CD14-positive monocyte (primary cell): ENCODE data around the gene GMDS. TPM values are rescaled to one million over a fixed set of nuclear protein-coding genes. Genes with fewer than 3 reads are reported as not detected.
A peak's percentile ranks its signal among the peaks of the same experiment; 100 is the strongest.

Experiments used
- DNase-seq, 3 donors: peaks; one replicate each; pipeline ENCODE4 v3.0.0-alpha.2; 2011 to 2022
- H2AFZ ChIP-seq: 2 replicates; pipeline ENCODE4 v1.6.0; 2012; ENCODE audit warnings: mild to moderate bottlenecking, low read depth, low read length, inconsistent platforms; ENCODE audit not compliant: insufficient read depth, poor library complexity, severe bottlenecking
- H3K27ac ChIP-seq, 2 donors: 1 replicate in 1 of 2; 2 replicates in 1 of 2; pipeline ENCODE4 v1.5.1; 2012 to 2013; ENCODE audit warnings: low read length in 2 of 2, control low read depth in 1 of 2, inconsistent platforms in 1 of 2, low read depth in 1 of 2, mild to moderate bottlenecking in 1 of 2
- H3K27me3 ChIP-seq, 2 donors: one replicate each; pipeline versions ENCODE4 v1.6.0 to v1.6.1; 2011 to 2013; ENCODE audit warnings: low read length in 2 of 2; ENCODE audit not compliant: control insufficient read depth in 2 of 2, insufficient read depth in 2 of 2
- H3K36me3 ChIP-seq, 2 donors: replicated peaks in 1 of 2; 1 replicate in 1 of 2; 2 replicates in 1 of 2; pipeline versions ENCODE4 v1.5.1 to v1.6.1; 2012 to 2013; ENCODE audit warnings: low read length in 2 of 2, control low read depth in 1 of 2, inconsistent platforms in 1 of 2, mild to moderate bottlenecking in 1 of 2; ENCODE audit not compliant: insufficient read depth in 2 of 2, control insufficient read depth in 1 of 2
- H3K4me1 ChIP-seq, 2 donors: 1 replicate in 1 of 2; 2 replicates in 1 of 2; pipeline versions ENCODE4 v1.5.1 to v1.6.1; 2012 to 2013; ENCODE audit warnings: low read length in 2 of 2, control low read depth in 1 of 2, inconsistent platforms in 1 of 2, mild to moderate bottlenecking in 1 of 2, moderate library complexity in 1 of 2; ENCODE audit not compliant: insufficient read depth in 2 of 2, control insufficient read depth in 1 of 2
- H3K4me2 ChIP-seq: replicated peaks from 2 replicates; pipeline ENCODE3; 2012; ENCODE audit warnings: low read length, moderate library complexity, mild to moderate bottlenecking; ENCODE audit not compliant: poor library complexity, severe bottlenecking; ENCODE audit errors: extremely low read depth
- H3K4me3 ChIP-seq, 3 experiments: fragments of 200-600 bp in 1 of 3; sonication (generic) in 1 of 3; replicated peaks in 1 of 3; 1 replicate in 2 of 3; 2 replicates in 1 of 3; pipeline ENCODE4 v1.5.1; 2011 to 2013; ENCODE audit warnings: low read length in 3 of 3, mild to moderate bottlenecking in 3 of 3, control low read depth in 2 of 3, low read depth in 2 of 3, inconsistent platforms in 1 of 3, moderate library complexity in 1 of 3
- H3K79me2 ChIP-seq: 2 replicates; pipeline ENCODE4 v1.6.0; 2012; ENCODE audit warnings: mild to moderate bottlenecking, control low read depth, inconsistent platforms, low read length, moderate library complexity; ENCODE audit not compliant: insufficient read depth
- H3K9ac ChIP-seq: 2 replicates; pipeline ENCODE4 v1.6.0; 2017; ENCODE audit warnings: low read length, mild to moderate bottlenecking; ENCODE audit not compliant: insufficient read depth, poor library complexity, severe bottlenecking
- H3K9me3 ChIP-seq, 2 donors: replicated peaks in 1 of 2; 1 replicate in 1 of 2; 2 replicates in 1 of 2; pipeline versions ENCODE4 v1.5.1 to v1.6.1; 2012 to 2013; ENCODE audit warnings: low read length in 2 of 2, control low read depth in 1 of 2; ENCODE audit not compliant: control insufficient read depth in 1 of 2, insufficient read depth in 1 of 2
- H4K20me1 ChIP-seq: 2 replicates; pipeline ENCODE4 v1.6.0; 2012; ENCODE audit warnings: mild to moderate bottlenecking, low read length, control low read depth, moderate library complexity; ENCODE audit not compliant: insufficient read depth
- H3K27ac Mint-ChIP-seq, 7 donors: one replicate each; pipeline ENCODE4 v1.8.0; 2020; ENCODE audit warnings: mild to moderate bottlenecking in 7 of 7, mixed read lengths in 7 of 7, moderate library complexity in 6 of 7, inconsistent platforms in 2 of 7
- H3K27me3 Mint-ChIP-seq, 3 donors: one replicate each; pipeline ENCODE4 v1.8.0; 2021 to 2022; ENCODE audit warnings: low read depth in 3 of 3, mild to moderate bottlenecking in 3 of 3, mixed read lengths in 3 of 3, moderate library complexity in 3 of 3, inconsistent platforms in 1 of 3
- H3K36me3 Mint-ChIP-seq, 2 donors: one replicate each; pipeline ENCODE4 v1.8.0; 2020; ENCODE audit warnings: mixed read lengths in 2 of 2, inconsistent platforms in 1 of 2, mild to moderate bottlenecking in 1 of 2
- H3K4me1 Mint-ChIP-seq: one replicate; pipeline ENCODE4 v1.8.0; 2020; ENCODE audit warnings: mild to moderate bottlenecking, mixed read lengths
- H3K4me3 Mint-ChIP-seq, 2 donors: one replicate each; pipeline ENCODE4 v1.8.0; 2020; ENCODE audit warnings: mild to moderate bottlenecking in 2 of 2, mixed read lengths in 2 of 2, moderate library complexity in 1 of 2
- H3K9me3 Mint-ChIP-seq, 7 donors: one replicate each; pipeline ENCODE4 v1.8.0; 2020 to 2022; ENCODE audit warnings: mixed read lengths in 7 of 7, mild to moderate bottlenecking in 6 of 7, moderate library complexity in 6 of 7, inconsistent platforms in 2 of 7
- WGBS: methylation state at CpG from one replicate; pipeline ENCODE4 v1.1.5; 2013; ENCODE audit warnings: missing lambda C conversion rate; ENCODE audit not compliant: insufficient coverage; 5-methylcytosine and 5-hydroxymethylcytosine counted together
- intact Hi-C, 2 donors: fragments of 100-400 bp; cut with micrococcal nuclease; formaldehyde crosslinking; loops; one replicate each; pipeline versions ENCODE4 v1.15.0 to v1.15.1; 2023
- polyA plus RNA-seq, 3 donors: library from polyadenylated mRNA; depleted of rRNA in 1 of 3; unstranded in 2 of 3; stranded (reverse) in 1 of 3; fragments of 300-500 nt in 2 of 3; fragments of >200 nt in 1 of 3; fragmentation: Illumina TruSeq in 2 of 3; gene quantifications; 1 replicate in 2 of 3; 2 replicates in 1 of 3; pipeline ENCODE4 v1.2.3, GENCODE V29; 2012 to 2021
- TF ChIP-seq, protein P1 (sequence below): fragments of 200-600 bp; IDR thresholded peaks from one replicate; pipeline ENCODE4 v1.8.0; 2022; ENCODE audit warnings: antibody characterized with exemption, mild to moderate bottlenecking

GMDS gene
- polyA plus RNA-seq, 3 donors = 10.5 to 19.9 (median 17.6) TPM

DNA sequence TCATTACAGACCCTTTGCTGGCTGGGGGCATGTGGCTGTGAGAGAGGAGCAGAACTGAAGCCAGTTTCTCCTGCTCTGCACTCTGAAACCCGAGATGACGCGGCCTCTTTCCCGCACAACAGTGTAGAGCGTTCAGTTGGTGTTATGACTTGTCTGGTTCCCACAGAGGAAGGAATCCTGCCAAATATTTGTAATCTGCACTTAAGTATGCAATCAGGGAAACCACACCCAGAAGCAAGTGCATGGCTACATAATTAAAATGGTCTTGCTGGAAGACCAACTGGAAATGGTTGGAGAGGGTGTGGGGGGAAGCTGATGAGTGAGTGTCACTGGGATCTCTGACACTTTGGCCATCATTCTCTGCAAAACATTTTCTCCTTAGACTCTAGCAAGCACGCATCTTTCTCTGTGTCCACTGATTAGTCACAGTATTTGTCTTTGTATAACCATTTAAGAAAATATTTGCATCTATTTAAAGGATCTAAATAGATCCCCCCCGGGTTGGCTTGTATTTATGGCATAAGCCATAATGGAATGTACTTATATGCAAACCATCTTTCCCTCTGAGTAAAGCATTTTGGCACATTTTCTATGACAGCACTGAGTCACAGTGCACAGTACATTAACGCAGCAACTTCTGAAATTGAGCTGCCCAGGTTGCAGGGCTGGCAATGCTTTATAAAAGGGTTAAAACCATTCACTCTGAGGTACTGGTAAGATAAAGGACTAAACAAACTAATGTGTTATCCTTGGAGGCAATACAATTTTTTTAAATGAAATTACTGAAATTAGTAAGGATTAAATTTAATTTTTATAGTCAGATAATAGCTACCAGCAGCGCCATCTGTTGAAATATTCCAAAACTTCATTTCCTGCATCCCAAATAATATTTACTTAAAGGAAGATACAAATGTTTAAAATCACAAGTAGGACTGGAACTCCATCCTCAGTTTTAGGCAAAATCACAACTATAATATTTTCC is 559.0 kb downstream of the GMDS start:
- Mint-ChIP-seq H3K27me3 (peaks cover 0 to 5% (median 0%) of the 10 kb centered on the region in 3 donors), H3K36me3 (peaks cover 0 to 9% of the 10 kb centered on the region in 2 donors), H3K9me3 (peaks cover 0 to 5% (median 0%) of the 10 kb centered on the region in 7 donors), H3K4me1 (peaks cover 18% of the 10 kb centered on the region), H3K27ac (peak overlapping the region in 1 of 7 donors; percentile 62), H3K4me3 (no peak overlapping the region)
- Histone ChIP-seq H3K27me3 (no peaks in the 10 kb centered on the region), H3K4me1 (peaks cover 4 to 10% of the 10 kb centered on the region in 2 donors), H3K4me2 (no peak overlapping the region), H3K79me2 (no peaks in the 10 kb centered on the region), H2AFZ (no peak overlapping the region), H4K20me1 (no peaks in the 10 kb centered on the region), H3K9ac (no peak overlapping the region), H3K4me3 (no peak overlapping the region), H3K9me3 (no peaks in the 10 kb centered on the region), H3K36me3 (no peaks in the 10 kb centered on the region), H3K27ac (no peak overlapping the region)
- no peak for DNase-seq
- intact Hi-C loops = no loop called here
- TF ChIP-seq, protein P1, sequence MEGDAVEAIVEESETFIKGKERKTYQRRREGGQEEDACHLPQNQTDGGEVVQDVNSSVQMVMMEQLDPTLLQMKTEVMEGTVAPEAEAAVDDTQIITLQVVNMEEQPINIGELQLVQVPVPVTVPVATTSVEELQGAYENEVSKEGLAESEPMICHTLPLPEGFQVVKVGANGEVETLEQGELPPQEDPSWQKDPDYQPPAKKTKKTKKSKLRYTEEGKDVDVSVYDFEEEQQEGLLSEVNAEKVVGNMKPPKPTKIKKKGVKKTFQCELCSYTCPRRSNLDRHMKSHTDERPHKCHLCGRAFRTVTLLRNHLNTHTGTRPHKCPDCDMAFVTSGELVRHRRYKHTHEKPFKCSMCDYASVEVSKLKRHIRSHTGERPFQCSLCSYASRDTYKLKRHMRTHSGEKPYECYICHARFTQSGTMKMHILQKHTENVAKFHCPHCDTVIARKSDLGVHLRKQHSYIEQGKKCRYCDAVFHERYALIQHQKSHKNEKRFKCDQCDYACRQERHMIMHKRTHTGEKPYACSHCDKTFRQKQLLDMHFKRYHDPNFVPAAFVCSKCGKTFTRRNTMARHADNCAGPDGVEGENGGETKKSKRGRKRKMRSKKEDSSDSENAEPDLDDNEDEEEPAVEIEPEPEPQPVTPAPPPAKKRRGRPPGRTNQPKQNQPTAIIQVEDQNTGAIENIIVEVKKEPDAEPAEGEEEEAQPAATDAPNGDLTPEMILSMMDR = no peak
- WGBS = 100% methylated on average over 1 of the region's 9 CpGs

DNA sequence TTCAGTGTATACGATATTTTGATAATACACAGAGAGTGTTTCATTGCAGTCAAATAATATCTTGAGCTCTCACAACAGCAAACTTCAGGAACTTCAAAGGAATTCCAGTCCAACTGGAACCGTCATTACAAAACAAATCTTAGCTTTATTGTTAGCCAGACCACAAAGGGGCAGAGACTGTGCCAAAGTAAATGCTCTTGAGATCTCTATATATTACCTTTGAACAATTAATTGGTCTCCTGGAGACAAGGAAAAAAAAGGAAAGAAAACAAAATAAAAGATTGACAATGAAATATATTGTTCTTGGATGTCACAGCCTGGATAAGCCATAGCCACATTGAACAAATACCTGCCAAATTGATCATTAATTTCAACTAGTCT is 565.7 kb downstream of the GMDS start:
- H3K27me3 ChIP-seq = no peaks in the 10 kb centered on the region
- H3K4me1 ChIP-seq = no peaks in the 10 kb centered on the region
- Mint-ChIP-seq H3K4me3 (no peak overlapping the region), H3K36me3 (no peaks in the 10 kb centered on the region), H3K9me3 (peaks cover 0 to 10% (median 0%) of the 10 kb centered on the region in 7 donors), H3K27ac (no peak overlapping the region), H3K27me3 (peaks cover 0 to 3% (median 2%) of the 10 kb centered on the region in 3 donors), H3K4me1 (peaks cover 6% of the 10 kb centered on the region)
- no peaks in the 10 kb centered on the region for H3K79me2 ChIP-seq
- WGBS = no CpG with 5 or more reads among the region's 2 CpGs
- H2AFZ ChIP-seq = no peak overlapping the region
- H3K36me3 ChIP-seq = no peaks in the 10 kb centered on the region
- TF ChIP-seq, protein P1 = no peak
- intact Hi-C loops = no loop called here
- no peak for DNase-seq
- H3K9ac ChIP-seq = no peak overlapping the region
- H3K9me3 ChIP-seq = no peaks in the 10 kb centered on the region
- no peak overlapping the region for H3K4me3 ChIP-seq
- H4K20me1 ChIP-seq = no peaks in the 10 kb centered on the region
- H3K4me2 ChIP-seq = no peak overlapping the region
- no peak overlapping the region for H3K27ac ChIP-seq
